ENCODE results near the gene UBE3C. TPM values are rescaled to one million over a fixed set of nuclear protein-coding genes. Genes with fewer than 3 reads are reported as not detected.
A peak's percentile ranks its signal among the peaks of the same experiment; 100 is the strongest.
"Not testable (repeated sequence)": the region's sequence is repeated elsewhere in the genome, so short reads cannot be mapped to it uniquely, and the experiment has no call there.

Gene UBE3C
- total and polyA plus RNA-seq, 11 donors: 11.0 to 57.5 (median 48.1) TPM

GRCh38 chr7:157155959-157156358 lies 17.2 kb downstream of the UBE3C start:
- TF ChIP-seq CTCF (IDR thresholded peaks at IDR 0.05) (no peak), POLR2A (IDR thresholded peaks at IDR 0.05) (no peak)
- Histone ChIP-seq H3K36me3 (peaks cover 0 to 15% (median 0%) of the 10 kb centered on the region in 9 donors), H3K9me3 (no peaks in the 10 kb centered on the region), H3K27ac (no peak overlapping the region), H3K27me3 (no peaks in the 10 kb centered on the region), H3K4me3 (no peak overlapping the region), H3K4me1 (peaks cover 0 to 27% (median 13%) of the 10 kb centered on the region in 12 donors)
- intact Hi-C loops (cut with DNase I): no loop called here
- no peak for ATAC-seq
- no peak for DNase-seq

GRCh38 chr7:157158400-157158799 lies 19.7 kb downstream of the UBE3C start:
- Histone ChIP-seq H3K4me3 (no peak overlapping the region), H3K9me3 (no peaks in the 10 kb centered on the region), H3K27me3 (no peaks in the 10 kb centered on the region), H3K4me1 (peaks cover 0 to 20% (median 9%) of the 10 kb centered on the region in 12 donors), H3K36me3 (peaks cover 0 to 11% (median 0%) of the 10 kb centered on the region in 9 donors), H3K27ac (no peak overlapping the region)
- intact Hi-C loops (cut with DNase I): no loop called here
- TF ChIP-seq POLR2A (IDR thresholded peaks at IDR 0.05) (no peak), CTCF (IDR thresholded peaks at IDR 0.05) (no peak)
- ATAC-seq (peak in 1 of 4 donors; percentile 59), DNase-seq (no peak)
- 29 to 47% (median 39%) methylated on average over 4 of the region's 4 CpGs for WGBS, 4 donors

GRCh38 chr7:157159537-157159936 lies 20.8 kb downstream of the UBE3C start:
- intact Hi-C loops (cut with DNase I); DNase-seq; H3K27ac ChIP-seq; H3K27me3 ChIP-seq; H3K9me3 ChIP-seq; ATAC-seq; H3K4me3 ChIP-seq: not testable (repeated sequence)
- Histone ChIP-seq H3K4me1 (peaks cover 0 to 20% (median 9%) of the 10 kb centered on the region in 12 donors), H3K36me3 (peaks cover 0 to 12% (median 3%) of the 10 kb centered on the region in 9 donors)
- 80 to 90% (median 84%) methylated on average over 9 of the region's 9 CpGs for WGBS, 4 donors

- no peak overlapping the region for H3K27ac ChIP-seq
- TF ChIP-seq CTCF (IDR thresholded peaks at IDR 0.05): no peak
- no peak for TF ChIP-seq POLR2A (IDR thresholded peaks at IDR 0.05)
Observed at GRCh38 chr7:157160433-157160832, 21.7 kb downstream of the UBE3C start.

GRCh38 chr7:157165987-157166386 lies 27.3 kb downstream of the UBE3C start:
- TF ChIP-seq POLR2A (IDR thresholded peaks at IDR 0.05): no peak
- TF ChIP-seq CTCF (IDR thresholded peaks at IDR 0.05): no peak
- no peak for DNase-seq
- WGBS, 4 donors: 53 to 74% (median 69%) methylated on average over 1 of the region's 1 CpG
- intact Hi-C loops (cut with DNase I): no loop called here
- peaks cover 0 to 73% (median 52%) of the 10 kb centered on the region in 9 donors for H3K36me3 ChIP-seq
- no peak for ATAC-seq
- H3K27ac ChIP-seq: no peak overlapping the region
- H3K4me3 ChIP-seq: no peak overlapping the region
- no peaks in the 10 kb centered on the region for H3K4me1 ChIP-seq
- peaks cover 0 to 22% (median 6%) of the 10 kb centered on the region in 12 donors for H3K9me3 ChIP-seq
- H3K27me3 ChIP-seq: no peaks in the 10 kb centered on the region

More at GRCh38 chr7:157160433-157160832, 21.7 kb downstream of the UBE3C start:
- Histone ChIP-seq H3K9me3 (peaks cover 0 to 9% (median 0%) of the 10 kb centered on the region in 12 donors), H3K36me3 (peaks cover 0 to 21% (median 11%) of the 10 kb centered on the region in 9 donors), H3K4me1 (peaks cover 0 to 20% (median 9%) of the 10 kb centered on the region in 12 donors), H3K4me3 (no peak overlapping the region), H3K27me3 (no peaks in the 10 kb centered on the region)
- ATAC-seq: no peak
- DNase-seq: no peak
- WGBS, 4 donors: 79 to 90% (median 86%) methylated on average over 1 of the region's 1 CpG
- intact Hi-C loops (cut with DNase I): no loop called here
